Measurements from ENCODE around the gene TNFRSF13B.

DNA sequence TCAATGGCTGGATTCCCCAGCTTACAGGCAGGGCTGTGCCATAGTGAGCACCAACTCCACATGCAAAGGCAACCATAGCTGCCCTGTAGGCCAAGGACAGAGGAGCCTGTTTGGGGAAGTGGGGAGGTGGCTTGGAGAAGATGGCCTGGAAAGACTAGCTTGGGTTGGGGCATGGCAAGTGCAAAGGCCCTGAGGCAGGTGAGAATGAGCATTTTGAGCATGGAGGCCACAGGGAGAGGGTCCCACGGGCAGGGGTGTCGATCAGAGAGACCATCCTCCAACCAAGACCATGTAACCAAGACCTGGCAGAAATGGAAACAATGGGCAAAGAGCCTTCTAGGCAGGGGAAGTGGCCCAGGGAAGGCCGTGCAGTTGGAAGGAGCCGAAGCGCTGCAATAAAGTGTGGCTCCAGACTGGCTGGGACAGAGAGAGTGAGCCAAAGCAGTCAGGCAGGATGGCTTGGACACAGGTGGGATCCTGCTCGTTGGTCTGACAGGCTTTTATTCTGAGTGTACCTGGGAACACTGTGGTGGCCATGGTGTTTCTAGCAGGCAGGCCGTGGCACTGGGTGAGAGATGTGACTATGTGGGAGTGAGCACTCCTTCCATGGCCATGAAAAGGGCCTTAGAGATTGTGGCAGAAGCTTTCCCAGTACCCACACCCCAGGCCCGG is 45.6 kb upstream of the TNFRSF13B start:
- TF ChIP-seq, protein P1, sequence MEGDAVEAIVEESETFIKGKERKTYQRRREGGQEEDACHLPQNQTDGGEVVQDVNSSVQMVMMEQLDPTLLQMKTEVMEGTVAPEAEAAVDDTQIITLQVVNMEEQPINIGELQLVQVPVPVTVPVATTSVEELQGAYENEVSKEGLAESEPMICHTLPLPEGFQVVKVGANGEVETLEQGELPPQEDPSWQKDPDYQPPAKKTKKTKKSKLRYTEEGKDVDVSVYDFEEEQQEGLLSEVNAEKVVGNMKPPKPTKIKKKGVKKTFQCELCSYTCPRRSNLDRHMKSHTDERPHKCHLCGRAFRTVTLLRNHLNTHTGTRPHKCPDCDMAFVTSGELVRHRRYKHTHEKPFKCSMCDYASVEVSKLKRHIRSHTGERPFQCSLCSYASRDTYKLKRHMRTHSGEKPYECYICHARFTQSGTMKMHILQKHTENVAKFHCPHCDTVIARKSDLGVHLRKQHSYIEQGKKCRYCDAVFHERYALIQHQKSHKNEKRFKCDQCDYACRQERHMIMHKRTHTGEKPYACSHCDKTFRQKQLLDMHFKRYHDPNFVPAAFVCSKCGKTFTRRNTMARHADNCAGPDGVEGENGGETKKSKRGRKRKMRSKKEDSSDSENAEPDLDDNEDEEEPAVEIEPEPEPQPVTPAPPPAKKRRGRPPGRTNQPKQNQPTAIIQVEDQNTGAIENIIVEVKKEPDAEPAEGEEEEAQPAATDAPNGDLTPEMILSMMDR (IDR thresholded peaks at IDR 0.05; ENCODE audit: low read depth, low read length) = no peak
- TF ChIP-seq MAX (IDR thresholded peaks at IDR 0.05; ENCODE audit: low read depth, low read length) = no peak
- TF ChIP-seq POLR2A (IDR thresholded peaks at IDR 0.05; ENCODE audit: extremely low read depth, insufficient read length) = no peak
- TF ChIP-seq MYC (IDR thresholded peaks at IDR 0.05; ENCODE audit: low read depth, low read length) = no peak
